AG04450 (cell line): ENCODE results near the gene ARHGEF17. TPM values are rescaled to one million over a fixed set of nuclear protein-coding genes. Genes with fewer than 3 reads are reported as not detected.

Source experiments
- CTCF ChIA-PET: fragments of 300-600, 350-600 bp; formaldehyde crosslinking; extraction: SDS; loops from one replicate; lab custom pipeline; 2022; ENCODE audit warnings: antibody characterized with exemption, inconsistent platforms; lab: Charles Lee
- POLR2A ChIA-PET: fragments of 350-600 bp; formaldehyde crosslinking; extraction: SDS; loops from one replicate; lab custom pipeline; 2021; ENCODE audit warnings: antibody characterized with exemption, inconsistent platforms; lab: Yijun Ruan, JAX
- DNase-seq: peaks from one replicate; pipeline ENCODE4 v3.0.0-alpha.2; 2011; ENCODE audit warnings: low read depth, low spot score
- H3K27ac ChIP-seq: one replicate; pipeline ENCODE4 v1.5.1; 2012; ENCODE audit warnings: low read depth, low read length, control low read depth
- H3K27me3 ChIP-seq: one replicate; pipeline ENCODE4 v1.6.0; 2012; ENCODE audit warnings: low read length; ENCODE audit not compliant: control insufficient read depth, insufficient read depth
- H3K4me3 ChIP-seq: 2 replicates; pipeline ENCODE4 v1.5.1; 2011; ENCODE audit warnings: mild to moderate bottlenecking, low read depth, low read length, control low read depth
- H3K9me3 ChIP-seq: 2 replicates; pipeline ENCODE4 v1.5.1; 2012; ENCODE audit warnings: low read length; ENCODE audit not compliant: control insufficient read depth, insufficient read depth
- polyA plus RNA-seq: library from polyadenylated mRNA; depleted of rRNA; stranded (reverse); fragments of >200 nt; gene quantifications from 2 replicates; pipeline ENCODE4 v1.2.3, GENCODE V29; 2011
- TF ChIP-seq, protein P1 (sequence below): IDR thresholded peaks from 2 replicates; pipeline ENCODE4 v1.5.1; 2011; ENCODE audit warnings: low read depth, low read length, control low read depth, inconsistent platforms

Gene ARHGEF17
- polyA plus RNA-seq, 1 experiment, result 30.6 TPM

DNA sequence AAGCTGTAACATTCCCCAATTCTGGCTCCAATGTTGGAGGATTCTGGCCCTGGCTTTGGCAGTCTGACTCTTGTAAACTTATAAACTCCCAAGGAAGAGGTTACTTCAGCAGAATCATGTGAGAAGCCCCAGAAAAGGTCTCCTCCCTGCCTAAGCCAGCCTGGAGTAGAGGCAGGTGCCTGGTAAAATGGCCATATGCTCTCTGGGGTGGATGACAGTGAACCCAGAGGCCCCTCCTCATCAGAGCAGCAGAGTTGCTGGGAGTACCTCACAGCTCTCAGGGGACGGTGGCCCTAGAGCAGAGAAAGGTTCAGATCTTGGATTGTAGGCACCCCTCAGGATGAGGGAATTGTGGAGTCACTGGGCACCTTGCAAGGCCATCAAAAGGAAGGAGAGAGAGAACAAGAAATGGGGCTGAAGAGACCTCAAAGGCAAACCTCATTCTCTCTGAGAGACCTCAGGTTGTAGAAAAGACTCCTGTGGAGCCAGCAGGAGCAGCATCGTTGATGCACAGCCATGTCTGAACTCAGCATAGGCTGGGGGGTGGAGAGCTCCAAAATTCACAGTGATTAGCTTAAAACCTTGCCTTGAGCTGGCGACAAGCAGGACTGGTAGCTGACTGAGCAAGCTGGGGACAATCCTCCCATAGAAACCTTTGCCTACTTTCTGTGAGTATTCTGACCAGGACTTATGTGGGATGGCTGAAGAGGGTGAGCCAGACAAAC lies 40.8 kb upstream of the ARHGEF17 start:
- Histone ChIP-seq H3K27ac (no peak overlapping the region), H3K4me3 (no peak overlapping the region), H3K27me3 (peaks cover 39% of the 10 kb centered on the region), H3K9me3 (no peaks in the 10 kb centered on the region)
- ChIA-PET POLR2A (no interaction called here), CTCF (interaction anchor here (0.9 to 1.0 kb wide), 2 partner anchors 22 to 84 kb away, joined by 3 to 4 read pairs; no protein-coding TSS in a partner anchor)
- DNase-seq, result no peak
- TF ChIP-seq, protein P1, sequence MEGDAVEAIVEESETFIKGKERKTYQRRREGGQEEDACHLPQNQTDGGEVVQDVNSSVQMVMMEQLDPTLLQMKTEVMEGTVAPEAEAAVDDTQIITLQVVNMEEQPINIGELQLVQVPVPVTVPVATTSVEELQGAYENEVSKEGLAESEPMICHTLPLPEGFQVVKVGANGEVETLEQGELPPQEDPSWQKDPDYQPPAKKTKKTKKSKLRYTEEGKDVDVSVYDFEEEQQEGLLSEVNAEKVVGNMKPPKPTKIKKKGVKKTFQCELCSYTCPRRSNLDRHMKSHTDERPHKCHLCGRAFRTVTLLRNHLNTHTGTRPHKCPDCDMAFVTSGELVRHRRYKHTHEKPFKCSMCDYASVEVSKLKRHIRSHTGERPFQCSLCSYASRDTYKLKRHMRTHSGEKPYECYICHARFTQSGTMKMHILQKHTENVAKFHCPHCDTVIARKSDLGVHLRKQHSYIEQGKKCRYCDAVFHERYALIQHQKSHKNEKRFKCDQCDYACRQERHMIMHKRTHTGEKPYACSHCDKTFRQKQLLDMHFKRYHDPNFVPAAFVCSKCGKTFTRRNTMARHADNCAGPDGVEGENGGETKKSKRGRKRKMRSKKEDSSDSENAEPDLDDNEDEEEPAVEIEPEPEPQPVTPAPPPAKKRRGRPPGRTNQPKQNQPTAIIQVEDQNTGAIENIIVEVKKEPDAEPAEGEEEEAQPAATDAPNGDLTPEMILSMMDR, result no peak

DNA sequence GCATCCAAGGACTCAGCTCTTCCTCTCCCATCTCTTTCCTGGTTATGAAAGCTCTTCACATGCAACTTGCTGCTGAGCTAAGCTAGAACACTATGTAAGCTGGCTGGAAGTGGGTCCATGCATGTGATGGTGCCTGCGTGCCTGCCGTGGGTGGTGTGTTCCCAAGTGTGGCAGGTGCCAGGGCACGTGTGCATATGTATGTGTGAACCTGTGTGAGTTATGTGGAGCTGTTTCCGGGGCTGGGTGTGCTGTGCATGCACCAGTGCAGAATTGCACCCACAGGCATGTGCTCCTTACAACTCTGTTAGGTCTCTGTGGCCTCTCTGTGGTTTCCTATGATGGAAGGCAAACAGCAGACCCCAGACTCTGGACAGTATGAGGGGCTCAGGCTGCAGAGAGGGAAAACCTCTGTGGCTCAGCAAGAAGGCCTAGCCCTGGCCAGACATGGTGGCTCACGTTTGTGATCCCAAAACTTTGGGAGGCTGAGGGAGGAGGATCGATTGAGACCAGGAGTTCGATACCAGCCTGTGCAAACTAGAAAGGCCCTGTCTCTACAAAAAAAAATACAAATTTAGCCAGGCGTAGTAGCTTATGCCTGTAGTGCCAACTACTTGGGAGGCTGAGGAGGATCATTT lies 40.1 kb upstream of the ARHGEF17 start:
- ChIA-PET CTCF (interaction anchor here (0.9 to 1.0 kb wide), 2 partner anchors 21 to 83 kb away, joined by 3 to 4 read pairs; no protein-coding TSS in a partner anchor), POLR2A (no interaction called here)

GRCh38 chr11:73268671-73269271 lies 39.3 kb upstream of the ARHGEF17 start:
- no peak overlapping the region for H3K27ac ChIP-seq
- H3K4me3 ChIP-seq, result no peak overlapping the region
- no peaks in the 10 kb centered on the region for H3K9me3 ChIP-seq
- H3K27me3 ChIP-seq, result peaks cover 39% of the 10 kb centered on the region
- ChIA-PET POLR2A (no interaction called here), CTCF (no interaction called here)
- TF ChIP-seq, protein P1, result no peak
- DNase-seq, result no peak

More for the DNA sequence above, 40.1 kb upstream of the ARHGEF17 start:
- no peak for DNase-seq
- no peak overlapping the region for H3K4me3 ChIP-seq
- TF ChIP-seq, protein P1, result no peak
- H3K27ac ChIP-seq, result no peak overlapping the region
- H3K9me3 ChIP-seq, result no peaks in the 10 kb centered on the region
- peaks cover 39% of the 10 kb centered on the region for H3K27me3 ChIP-seq

DNA sequence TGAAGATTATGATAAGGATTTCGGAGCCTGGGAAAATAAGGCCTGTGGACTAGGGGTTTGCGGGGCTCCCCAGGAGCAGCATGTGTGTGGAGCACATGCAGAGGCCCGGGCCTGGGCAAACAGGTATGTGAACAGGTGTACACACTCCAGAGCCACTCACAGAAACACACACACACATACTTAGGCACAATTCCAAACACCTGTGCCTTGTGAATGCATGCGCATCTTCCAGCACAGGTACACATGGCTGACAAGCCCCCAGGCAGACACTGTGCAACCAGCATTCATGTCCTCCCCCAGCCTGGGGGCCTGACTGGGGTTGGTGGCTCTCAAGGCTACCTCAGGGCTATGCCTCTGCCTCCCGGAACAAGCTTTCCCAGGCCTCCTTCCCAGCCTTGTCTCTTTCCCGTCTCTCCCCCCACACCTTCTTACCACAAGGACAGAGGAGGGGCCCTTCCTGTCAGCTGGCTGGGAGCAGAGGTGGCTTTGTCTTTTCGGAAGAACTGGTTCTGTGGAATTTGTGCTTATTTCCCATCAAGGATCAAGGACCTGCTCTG lies 38.5 kb upstream of the ARHGEF17 start:
- TF ChIP-seq, protein P1, result no peak
- CTCF ChIA-PET, result interaction anchor here (0.9 to 1.3 kb wide), 2 partner anchors 23 to 66 kb away, joined by 3 to 7 read pairs; no protein-coding TSS in a partner anchor
- Histone ChIP-seq H3K4me3 (no peak overlapping the region), H3K27ac (no peak overlapping the region), H3K9me3 (no peaks in the 10 kb centered on the region), H3K27me3 (peaks cover 39% of the 10 kb centered on the region)
- DNase-seq, result no peak
- POLR2A ChIA-PET, result no interaction called here
